ENCODE data around the gene CYP2E1. TPM values are rescaled to one million over a fixed set of nuclear protein-coding genes. Genes with fewer than 3 reads are reported as not detected.
"Not testable (repeated sequence)": the region's sequence is repeated elsewhere in the genome, so short reads cannot be mapped to it uniquely, and the experiment has no call there.

CYP2E1 gene
- total and polyA plus RNA-seq, 7 experiments from 2014 or later: 0.19 to 2.2 (median 1.7) TPM; not detected in 2

GRCh38 chr10:133511907-133512528 lies 15.1 kb upstream of the CYP2E1 start:
- CTCF ChIA-PET: no interaction called here
- peaks cover 10 to 43% (median 26%) of the 10 kb centered on the region in 5 donors for H3K27me3 Mint-ChIP-seq

GRCh38 chr10:133515471-133515870 lies 11.7 kb upstream of the CYP2E1 start:
- CTCF ChIA-PET: no interaction called here
- no peaks in the 10 kb centered on the region for H3K27me3 ChIP-seq (ENCODE audit: control insufficient read depth in 2 of 2, insufficient read depth in 2 of 2, low read length in 2 of 2)
- H3K4me3 ChIP-seq (ENCODE audit: low read length): no peak overlapping the region
- no peaks in the 10 kb centered on the region for H3K9me3 ChIP-seq (ENCODE audit: control insufficient read depth in 2 of 3, low read length in 3 of 3)
- Mint-ChIP-seq H3K36me3 (peaks cover 0 to 6% (median 0%) of the 10 kb centered on the region in 5 donors), H3K4me3 (no peak overlapping the region), H3K27ac (no peak overlapping the region), H3K9me3 (peaks cover 0 to 5% (median 0%) of the 10 kb centered on the region in 11 donors), H3K4me1 (peaks cover 0 to 15% (median 11%) of the 10 kb centered on the region in 7 donors), H3K27me3 (peaks cover 0 to 33% (median 18%) of the 10 kb centered on the region in 5 donors)
- ATAC-seq (no peak), DNase-seq (no peak)
- H3K4me1 ChIP-seq (ENCODE audit: control insufficient read depth in 2 of 2, insufficient read depth in 2 of 2, low read length in 2 of 2): peaks cover 5 to 9% of the 10 kb centered on the region in 2 donors
- intact Hi-C loops (cut with micrococcal nuclease): no loop called here
- H3K27ac ChIP-seq (ENCODE audit: low read depth, low read length): no peak overlapping the region
- no peaks in the 10 kb centered on the region for H3K36me3 ChIP-seq (ENCODE audit: control insufficient read depth in 2 of 3, insufficient read depth in 3 of 3, low read length in 3 of 3)
- POLR2A ChIA-PET: no interaction called here

More at GRCh38 chr10:133511907-133512528, 15.1 kb upstream of the CYP2E1 start:
- Histone ChIP-seq H3K9me3 (ENCODE audit: control insufficient read depth in 2 of 3, low read length in 3 of 3) (no peaks in the 10 kb centered on the region), H3K36me3 (ENCODE audit: control insufficient read depth in 2 of 3, insufficient read depth in 3 of 3, low read length in 3 of 3) (no peaks in the 10 kb centered on the region), H3K27ac (ENCODE audit: low read depth, low read length) (no peak overlapping the region), H3K27me3 (ENCODE audit: control insufficient read depth in 2 of 2, insufficient read depth in 2 of 2, low read length in 2 of 2) (no peaks in the 10 kb centered on the region), H3K4me3 (ENCODE audit: low read length) (no peak overlapping the region), H3K4me1 (ENCODE audit: control insufficient read depth in 2 of 2, insufficient read depth in 2 of 2, low read length in 2 of 2) (no peaks in the 10 kb centered on the region)
- ATAC-seq: no peak
- Mint-ChIP-seq H3K9me3 (peaks cover 5 to 23% (median 14%) of the 10 kb centered on the region in 11 donors), H3K4me3 (no peak overlapping the region), H3K36me3 (peaks cover 0 to 13% (median 12%) of the 10 kb centered on the region in 5 donors), H3K27ac (no peak overlapping the region), H3K4me1 (no peaks in the 10 kb centered on the region)
- POLR2A ChIA-PET: no interaction called here
- intact Hi-C loops (cut with micrococcal nuclease): no loop called here
- DNase-seq: no peak

GRCh38 chr10:133516057-133516456 lies 11.1 kb upstream of the CYP2E1 start:
- H3K9me3 Mint-ChIP-seq: no peaks in the 10 kb centered on the region
- H3K27me3 ChIP-seq (ENCODE audit: control insufficient read depth in 2 of 2, insufficient read depth in 2 of 2, low read length in 2 of 2): no peaks in the 10 kb centered on the region
- H3K4me3 Mint-ChIP-seq: no peak overlapping the region
- POLR2A ChIA-PET: no interaction called here
- H3K9me3 ChIP-seq (ENCODE audit: control insufficient read depth in 2 of 3, low read length in 3 of 3): no peaks in the 10 kb centered on the region
- H3K27me3 Mint-ChIP-seq: peaks cover 0 to 35% (median 12%) of the 10 kb centered on the region in 5 donors
- no peak overlapping the region for H3K4me3 ChIP-seq (ENCODE audit: low read length)
- DNase-seq (no peak), ATAC-seq (no peak)
- peaks cover 8 to 12% of the 10 kb centered on the region in 2 donors for H3K4me1 ChIP-seq (ENCODE audit: control insufficient read depth in 2 of 2, insufficient read depth in 2 of 2, low read length in 2 of 2)
- intact Hi-C loops (cut with micrococcal nuclease): no loop called here
- H3K36me3 ChIP-seq (ENCODE audit: control insufficient read depth in 2 of 3, insufficient read depth in 3 of 3, low read length in 3 of 3): no peaks in the 10 kb centered on the region
- H3K4me1 Mint-ChIP-seq: peaks cover 0 to 21% (median 11%) of the 10 kb centered on the region in 7 donors
- CTCF ChIA-PET: interaction anchor here (0.7 to 0.8 kb wide), 2 partner anchors 186 to 208 kb away, joined by 5 read pairs; no protein-coding TSS in a partner anchor
- H3K36me3 Mint-ChIP-seq: peaks cover 0 to under 1% (median 0%) of the 10 kb centered on the region in 5 donors
- H3K27ac ChIP-seq (ENCODE audit: low read depth, low read length): no peak overlapping the region
- H3K27ac Mint-ChIP-seq: no peak overlapping the region

GRCh38 chr10:133518517-133518916 lies 8.6 kb upstream of the CYP2E1 start:
- H3K27ac ChIP-seq (ENCODE audit: low read depth, low read length); H3K36me3 ChIP-seq (ENCODE audit: control insufficient read depth in 2 of 3, insufficient read depth in 3 of 3, low read length in 3 of 3); H3K36me3 Mint-ChIP-seq; intact Hi-C loops (cut with micrococcal nuclease); H3K4me3 ChIP-seq (ENCODE audit: low read length); H3K27me3 ChIP-seq (ENCODE audit: control insufficient read depth in 2 of 2, insufficient read depth in 2 of 2, low read length in 2 of 2); ATAC-seq; H3K4me3 Mint-ChIP-seq; H3K9me3 ChIP-seq (ENCODE audit: control insufficient read depth in 2 of 3, low read length in 3 of 3); POLR2A ChIA-PET; H3K27ac Mint-ChIP-seq; DNase-seq: not testable (repeated sequence)
- peaks cover 8 to 12% of the 10 kb centered on the region in 2 donors for H3K4me1 ChIP-seq (ENCODE audit: control insufficient read depth in 2 of 2, insufficient read depth in 2 of 2, low read length in 2 of 2)
- Mint-ChIP-seq H3K9me3 (peaks cover 0 to 12% (median 8%) of the 10 kb centered on the region in 11 donors), H3K4me1 (peaks cover 0 to 21% (median 11%) of the 10 kb centered on the region in 7 donors), H3K27me3 (peaks cover 0 to 47% (median 15%) of the 10 kb centered on the region in 5 donors)
- CTCF ChIA-PET: interaction anchor here (0.6 kb wide), 1 partner anchor 1419 kb away, joined by 4 read pairs; no protein-coding TSS in a partner anchor

GRCh38 chr10:133520193-133520738 lies 6.9 kb upstream of the CYP2E1 start:
- CTCF ChIA-PET: interaction anchor here (1.3 to 2.2 kb wide), 2 partner anchors 191 to 192 kb away, joined by 3 to 6 read pairs; no protein-coding TSS in a partner anchor
- peak overlapping the region; percentile 39 to 76 (median 64) for H3K4me3 Mint-ChIP-seq

GRCh38 chr10:133523631-133524203 lies 3.4 kb upstream of the CYP2E1 start:
- Histone ChIP-seq H3K36me3 (ENCODE audit: control insufficient read depth in 2 of 3, insufficient read depth in 3 of 3, low read length in 3 of 3) (no peaks in the 10 kb centered on the region), H3K4me3 (ENCODE audit: low read length) (no peak overlapping the region), H3K27ac (ENCODE audit: low read depth, low read length) (no peak overlapping the region), H3K9me3 (ENCODE audit: control insufficient read depth in 2 of 3, low read length in 3 of 3) (peaks cover 0 to 11% (median 0%) of the 10 kb centered on the region in 3 experiments), H3K4me1 (ENCODE audit: control insufficient read depth in 2 of 2, insufficient read depth in 2 of 2, low read length in 2 of 2) (peaks cover 11 to 12% of the 10 kb centered on the region in 2 donors), H3K27me3 (ENCODE audit: control insufficient read depth in 2 of 2, insufficient read depth in 2 of 2, low read length in 2 of 2) (peaks cover 0 to 10% of the 10 kb centered on the region in 2 donors)
- CTCF ChIA-PET: no interaction called here
- no peak for DNase-seq
- H3K27me3 Mint-ChIP-seq: peaks cover 13 to 55% (median 29%) of the 10 kb centered on the region in 5 donors
- ATAC-seq: no peak
- no peak overlapping the region for H3K27ac Mint-ChIP-seq
- peaks cover 0 to 6% (median 4%) of the 10 kb centered on the region in 5 donors for H3K36me3 Mint-ChIP-seq
- intact Hi-C loops (cut with micrococcal nuclease): no loop called here
- peaks cover 1 to 21% (median 13%) of the 10 kb centered on the region in 11 donors for H3K9me3 Mint-ChIP-seq
- peak overlapping the region in 1 of 10 donors; percentile 20 for H3K4me3 Mint-ChIP-seq
- POLR2A ChIA-PET: no interaction called here
- peaks cover 0 to 25% (median 15%) of the 10 kb centered on the region in 7 donors for H3K4me1 Mint-ChIP-seq

More at GRCh38 chr10:133520193-133520738, 6.9 kb upstream of the CYP2E1 start:
- peaks cover 0 to 6% (median 4%) of the 10 kb centered on the region in 5 donors for H3K36me3 Mint-ChIP-seq
- intact Hi-C loops (cut with micrococcal nuclease): loop anchor here (1.0 to 2.0 kb wide), 6 partner anchors 83 to 213 kb away; partner anchors contain the start of gene MTG1 (in 1 of the 2)
- H3K9me3 ChIP-seq (ENCODE audit: control insufficient read depth in 2 of 3, low read length in 3 of 3): peaks cover 0 to 11% (median 0%) of the 10 kb centered on the region in 3 experiments
- H3K4me3 ChIP-seq (ENCODE audit: low read length): peak overlapping the region; percentile 61
- peak overlapping the region; percentile 52 for H3K27ac ChIP-seq (ENCODE audit: low read depth, low read length)
- peak; percentile 79 to 94 (median 87) for DNase-seq
- peaks cover 0 to 43% (median 15%) of the 10 kb centered on the region in 5 donors for H3K27me3 Mint-ChIP-seq
- peaks cover 1 to 21% (median 13%) of the 10 kb centered on the region in 11 donors for H3K9me3 Mint-ChIP-seq
- H3K36me3 ChIP-seq (ENCODE audit: control insufficient read depth in 2 of 3, insufficient read depth in 3 of 3, low read length in 3 of 3): no peaks in the 10 kb centered on the region
- peak overlapping the region in 5 of 9 donors; percentile 26 to 81 (median 48) for H3K27ac Mint-ChIP-seq
- peak; percentile 100 for ATAC-seq
- H3K4me1 ChIP-seq (ENCODE audit: control insufficient read depth in 2 of 2, insufficient read depth in 2 of 2, low read length in 2 of 2): peaks cover 8 to 12% of the 10 kb centered on the region in 2 donors
- peaks cover 0 to 21% (median 11%) of the 10 kb centered on the region in 7 donors for H3K4me1 Mint-ChIP-seq
- POLR2A ChIA-PET: no interaction called here
- no peaks in the 10 kb centered on the region for H3K27me3 ChIP-seq (ENCODE audit: control insufficient read depth in 2 of 2, insufficient read depth in 2 of 2, low read length in 2 of 2)
